ENCODE data around the gene SPOUT1.
A peak's percentile ranks its signal among the peaks of the same experiment; 100 is the strongest.

Gene SPOUT1

GRCh38 chr9:128836509-128837145, 7.0 kb upstream of the SPOUT1 start:
- DNase-seq, result no peak

GRCh38 chr9:128835246-128836210, 5.9 kb upstream of the SPOUT1 start:
- DNase-seq, result no peak

- no peak for DNase-seq
Observed at GRCh38 chr9:128833696-128834095, 4.1 kb upstream of the SPOUT1 start.

GRCh38 chr9:128828719-128829452, 708 bp downstream of the SPOUT1 start:
- DNase-seq, result no peak

- DNase-seq, result no peak
Observed at GRCh38 chr9:128828267-128828666, 1.3 kb downstream of the SPOUT1 start.

GRCh38 chr9:128825923-128826700, 3.5 kb downstream of the SPOUT1 start:
- DNase-seq, result no peak

- no peak for DNase-seq
Observed at GRCh38 chr9:128824911-128825310, 4.7 kb downstream of the SPOUT1 start.

- DNase-seq, result no peak
Observed at GRCh38 chr9:128823903-128824406, 5.6 kb downstream of the SPOUT1 start.

GRCh38 chr9:128823362-128823902, 6.2 kb downstream of the SPOUT1 start:
- no peak for DNase-seq

- DNase-seq, result no peak
Observed at GRCh38 chr9:128822407-128823042, 7.1 kb downstream of the SPOUT1 start.

GRCh38 chr9:128821584-128822406, 7.8 kb downstream of the SPOUT1 start:
- DNase-seq, result no peak

- no peak for DNase-seq
Observed at GRCh38 chr9:128820665-128821583, 8.7 kb downstream of the SPOUT1 start.

- DNase-seq, result no peak
Observed at GRCh38 chr9:128819716-128820664, 9.6 kb downstream of the SPOUT1 start.

- DNase-seq, result peak in 1 of 2 donors; percentile 5
Observed at GRCh38 chr9:128818839-128819715, 10.5 kb downstream of the SPOUT1 start.

GRCh38 chr9:128818099-128818838, 11.3 kb downstream of the SPOUT1 start, which contains the start of gene ENDOG:
TSS of gene ENDOG (plus strand) at chr9:128818500. CDS start at chr9:128818685, 185 bp downstream.
- DNase-seq, result peak; percentile 94 to 99

- no peak for DNase-seq
Observed at GRCh38 chr9:128810873-128811272, 18.7 kb downstream of the SPOUT1 start.
